Left ventricle myocardium inferior (tissue), 1 donor: ENCODE measurements around the gene SPTLC2. TPM values are rescaled to one million over a fixed set of nuclear protein-coding genes. Genes with fewer than 3 reads are reported as not detected.

Experiments used
- DNase-seq: peaks from one replicate; pipeline ENCODE4 v3.0.0-alpha.2; 2020
- H3K27ac ChIP-seq: fragments of 200-600 bp; replicated peaks from 2 replicates; pipeline ENCODE4 v1.8.0; 2021
- H3K27me3 ChIP-seq: fragments of 200-600 bp; 2 replicates; pipeline ENCODE4 v1.8.0; 2021; ENCODE audit warnings: low read depth
- H3K36me3 ChIP-seq: fragments of 200-600 bp; 2 replicates; pipeline ENCODE4 v1.8.0; 2021
- H3K4me1 ChIP-seq: fragments of 200-600 bp; 2 replicates; pipeline ENCODE4 v1.8.0; 2021
- H3K4me3 ChIP-seq: fragments of 200-600 bp; 2 replicates; pipeline ENCODE4 v1.8.0; 2021; ENCODE audit warnings: mild to moderate bottlenecking, moderate library complexity
- H3K9me3 ChIP-seq: fragments of 200-600 bp; replicated peaks from 2 replicates; pipeline ENCODE4 v1.8.0; 2021
- intact Hi-C: fragments of 100-400 bp; cut with micrococcal nuclease; formaldehyde crosslinking; loops from one replicate; pipeline ENCODE4 v1.11.0; 2022
- total RNA-seq: library from RNA; stranded (reverse); fragmentation: NEBNext Ultra II Directional; extraction: Animal tissue kit (Norgen Biotek cat#: 25700); gene quantifications from one replicate; pipeline ENCODE4 v1.2.1, GENCODE V29; 2021
- TF ChIP-seq, protein P1 (sequence below): fragments of 200-600 bp; IDR thresholded peaks from 2 replicates; pipeline ENCODE4 v1.8.0; 2021; ENCODE audit warnings: antibody characterized with exemption, mild to moderate bottlenecking, borderline replicate concordance
- donor health status: DM: no; HTN: yes; CAD: no; lungs with severe emphysema.

Gene SPTLC2
- total RNA-seq, 1 donor from 2014 or later, result 11.5 TPM

DNA sequence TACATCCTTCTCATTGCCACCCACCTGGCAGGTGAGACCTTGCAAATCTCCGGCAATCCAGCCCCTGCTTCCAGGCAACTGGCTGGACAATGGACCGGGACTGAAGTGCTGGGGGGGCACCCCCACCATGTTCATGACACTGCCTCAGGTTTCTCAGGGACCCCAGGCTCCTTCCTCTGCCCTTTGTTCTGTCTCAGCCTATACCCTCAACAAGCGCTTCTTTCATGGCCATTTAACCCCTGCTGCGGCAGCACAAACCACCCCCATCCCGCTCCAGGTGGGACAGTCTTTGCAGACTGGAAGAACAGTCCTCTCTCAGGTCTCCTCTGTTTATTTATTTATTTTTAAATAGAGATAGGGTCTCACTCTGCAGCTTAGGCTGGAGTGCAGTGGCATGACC, 125.4 kb downstream of the SPTLC2 start:
- Histone ChIP-seq H3K4me3 (no peak overlapping the region), H3K4me1 (no peaks in the 10 kb centered on the region), H3K27me3 (no peaks in the 10 kb centered on the region), H3K9me3 (no peaks in the 10 kb centered on the region), H3K27ac (no peak overlapping the region), H3K36me3 (no peaks in the 10 kb centered on the region)
- intact Hi-C loops, result no loop called here
- TF ChIP-seq, protein P1, sequence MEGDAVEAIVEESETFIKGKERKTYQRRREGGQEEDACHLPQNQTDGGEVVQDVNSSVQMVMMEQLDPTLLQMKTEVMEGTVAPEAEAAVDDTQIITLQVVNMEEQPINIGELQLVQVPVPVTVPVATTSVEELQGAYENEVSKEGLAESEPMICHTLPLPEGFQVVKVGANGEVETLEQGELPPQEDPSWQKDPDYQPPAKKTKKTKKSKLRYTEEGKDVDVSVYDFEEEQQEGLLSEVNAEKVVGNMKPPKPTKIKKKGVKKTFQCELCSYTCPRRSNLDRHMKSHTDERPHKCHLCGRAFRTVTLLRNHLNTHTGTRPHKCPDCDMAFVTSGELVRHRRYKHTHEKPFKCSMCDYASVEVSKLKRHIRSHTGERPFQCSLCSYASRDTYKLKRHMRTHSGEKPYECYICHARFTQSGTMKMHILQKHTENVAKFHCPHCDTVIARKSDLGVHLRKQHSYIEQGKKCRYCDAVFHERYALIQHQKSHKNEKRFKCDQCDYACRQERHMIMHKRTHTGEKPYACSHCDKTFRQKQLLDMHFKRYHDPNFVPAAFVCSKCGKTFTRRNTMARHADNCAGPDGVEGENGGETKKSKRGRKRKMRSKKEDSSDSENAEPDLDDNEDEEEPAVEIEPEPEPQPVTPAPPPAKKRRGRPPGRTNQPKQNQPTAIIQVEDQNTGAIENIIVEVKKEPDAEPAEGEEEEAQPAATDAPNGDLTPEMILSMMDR, result no peak
- no peak for DNase-seq

DNA sequence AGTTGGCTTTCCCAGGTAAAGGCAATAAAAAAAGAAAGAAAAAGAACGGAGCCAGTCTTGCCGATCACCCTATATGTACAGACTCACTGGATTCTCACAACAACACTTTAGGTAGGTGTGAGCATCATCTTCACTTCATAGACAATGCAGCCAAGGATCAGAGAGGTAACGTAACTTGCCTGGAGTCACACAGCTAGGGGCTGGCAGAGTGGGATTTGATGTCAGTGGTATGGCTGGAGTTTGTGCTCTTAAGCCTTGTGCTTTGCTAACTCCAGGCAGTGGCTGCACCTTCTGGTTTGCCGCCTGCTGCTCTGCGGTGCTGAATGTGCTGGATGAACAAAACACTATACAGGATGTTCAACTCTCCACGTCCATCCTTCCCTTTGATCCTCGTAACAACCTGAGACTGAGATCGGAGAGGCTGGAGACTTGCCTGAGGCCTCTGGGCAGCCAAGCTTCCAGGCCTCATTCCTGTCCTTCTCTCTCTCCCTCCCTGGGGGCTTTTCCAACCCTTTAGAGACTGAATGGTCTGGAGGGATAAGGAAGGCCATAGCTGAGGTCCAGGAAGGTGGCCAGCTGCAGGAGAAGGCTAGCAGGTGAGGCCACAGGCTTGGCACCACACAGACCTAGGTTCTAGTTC, 126.0 kb downstream of the SPTLC2 start:
- Histone ChIP-seq H3K4me1 (no peaks in the 10 kb centered on the region), H3K27ac (no peak overlapping the region), H3K36me3 (no peaks in the 10 kb centered on the region), H3K27me3 (no peaks in the 10 kb centered on the region), H3K4me3 (no peak overlapping the region), H3K9me3 (no peaks in the 10 kb centered on the region)
- no peak for DNase-seq
- TF ChIP-seq, protein P1, result no peak
- intact Hi-C loops, result no loop called here

DNA sequence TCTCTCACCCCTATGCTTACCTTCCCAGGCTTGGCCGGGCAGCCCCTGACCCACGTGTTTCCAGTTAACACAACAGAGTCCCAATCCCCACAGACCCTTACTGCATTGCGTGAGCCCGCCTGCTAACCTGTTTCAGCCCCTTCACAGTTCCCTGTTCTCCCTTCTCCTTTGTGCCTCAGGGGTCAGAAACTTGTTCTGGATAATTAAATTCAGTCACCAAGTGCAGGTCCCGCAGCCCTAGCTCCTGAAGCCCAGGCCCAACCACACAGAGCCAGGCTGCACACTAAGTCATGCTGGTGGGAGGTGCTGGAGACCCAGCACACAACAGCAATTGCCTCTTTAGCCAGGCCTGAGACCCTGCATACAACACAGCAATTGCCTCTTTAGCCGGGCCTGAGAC, 127.4 kb downstream of the SPTLC2 start:
- no peaks in the 10 kb centered on the region for H3K4me1 ChIP-seq
- H3K4me3 ChIP-seq, result no peak overlapping the region
- H3K36me3 ChIP-seq, result no peaks in the 10 kb centered on the region
- H3K9me3 ChIP-seq, result no peaks in the 10 kb centered on the region
- H3K27ac ChIP-seq, result no peak overlapping the region
- H3K27me3 ChIP-seq, result no peaks in the 10 kb centered on the region
- intact Hi-C loops, result no loop called here
- TF ChIP-seq, protein P1, result no peak
- DNase-seq, result no peak

DNA sequence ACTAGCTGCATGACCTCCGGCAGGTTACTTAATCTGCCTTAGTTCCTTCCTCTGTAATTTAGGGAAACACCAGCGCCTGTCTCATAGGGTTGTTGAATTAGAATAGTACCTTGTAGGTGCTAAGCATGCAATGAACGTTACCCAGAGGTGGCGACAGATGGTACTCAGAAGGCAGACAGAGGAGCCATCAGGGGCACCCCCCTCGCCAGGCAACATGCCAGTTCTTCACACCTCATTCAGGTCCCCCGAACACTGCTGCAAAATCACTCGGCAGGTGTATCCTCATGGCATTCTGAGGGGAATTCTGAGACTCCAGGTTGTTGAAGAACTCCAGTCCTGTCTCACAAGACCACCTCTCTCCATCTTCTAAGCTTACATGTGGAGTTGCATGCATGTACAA, 127.9 kb downstream of the SPTLC2 start:
- no peaks in the 10 kb centered on the region for H3K4me1 ChIP-seq
- intact Hi-C loops, result no loop called here
- DNase-seq, result no peak

DNA sequence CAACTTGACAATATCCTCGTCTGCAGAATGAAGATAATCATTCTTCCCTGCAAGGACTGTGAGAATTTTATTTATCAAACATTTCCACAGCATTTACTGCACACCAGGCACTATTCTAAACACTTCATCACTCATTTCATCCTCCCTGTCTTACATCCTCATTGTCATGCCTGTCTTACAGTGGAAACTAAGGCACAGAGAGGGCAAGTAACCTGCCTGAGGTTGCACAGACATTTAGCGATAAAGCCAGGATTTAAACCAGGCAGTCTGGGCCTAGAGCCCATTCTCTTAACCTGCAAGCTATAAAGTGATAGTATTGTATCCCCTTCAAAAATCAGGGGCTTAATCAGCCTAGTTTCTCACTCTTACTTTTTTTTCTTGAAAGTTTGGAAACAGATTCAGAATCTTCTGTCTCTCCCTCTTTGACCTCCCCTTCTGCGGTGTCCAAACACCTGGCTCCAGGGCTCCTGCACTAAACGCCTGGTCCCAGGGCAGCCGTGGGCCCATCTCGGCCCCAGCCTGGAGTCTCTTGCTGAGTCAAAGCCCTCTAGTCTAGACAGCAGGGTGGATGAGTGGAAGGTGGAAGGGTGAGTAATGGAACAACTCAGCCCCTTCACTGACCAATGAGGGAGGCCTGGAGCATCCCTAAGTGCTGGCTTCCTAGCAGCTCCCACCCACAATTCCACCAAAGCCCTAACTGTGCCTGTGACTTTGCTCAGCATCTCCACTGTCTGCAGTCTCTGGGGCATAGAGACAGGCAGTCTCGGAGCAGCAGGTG, 130.3 kb downstream of the SPTLC2 start:
- no peak overlapping the region for H3K27ac ChIP-seq
- no peaks in the 10 kb centered on the region for H3K36me3 ChIP-seq
- no peaks in the 10 kb centered on the region for H3K4me1 ChIP-seq
- H3K9me3 ChIP-seq, result no peaks in the 10 kb centered on the region
- no peak overlapping the region for H3K4me3 ChIP-seq
- H3K27me3 ChIP-seq, result no peaks in the 10 kb centered on the region
- no peak for DNase-seq
- intact Hi-C loops, result no loop called here
- TF ChIP-seq, protein P1, result no peak

More for the DNA sequence above, 127.9 kb downstream of the SPTLC2 start:
- no peaks in the 10 kb centered on the region for H3K9me3 ChIP-seq
- H3K27me3 ChIP-seq, result no peaks in the 10 kb centered on the region
- H3K4me3 ChIP-seq, result no peak overlapping the region
- H3K27ac ChIP-seq, result no peak overlapping the region
- no peaks in the 10 kb centered on the region for H3K36me3 ChIP-seq
- TF ChIP-seq, protein P1, result no peak
